GM12878 (cell line): ENCODE measurements around the gene ARL11. TPM values are rescaled to one million over a fixed set of nuclear protein-coding genes. Genes with fewer than 3 reads are reported as not detected.

Experiments used
- ATAC-seq: fragments of 200-7000 bp; cut with Tn5 transposase; 3 replicates; pipeline ENCODE4 v1.9.1; 2020; ENCODE audit warnings: mild to moderate bottlenecking, moderate library complexity
- BruUV-seq: library from RNA; stranded (reverse); fragments of 400-500 nt; replicated peaks from 2 replicates; lab custom pipeline; 2021; lab: Mats Ljungman, UMichigan
- CTCF ChIA-PET: fragments of 300-600 bp; sonication (Branson Sonifier 250); formaldehyde crosslinking; extraction: SDS; loops from one replicate; lab custom pipeline; 2021; ENCODE audit warnings: inconsistent platforms; lab: Yijun Ruan, JAX
- POLR2A ChIA-PET: fragments of 350-600 bp; formaldehyde crosslinking; extraction: SDS; loops from one replicate; lab custom pipeline; 2021; ENCODE audit warnings: inconsistent platforms; lab: Charles Lee
- RAD21 ChIA-PET: fragments of 300-600 bp; sonication (Branson Sonifier 250); formaldehyde crosslinking; loops from one replicate; lab custom pipeline; 2023; ENCODE audit warnings: antibody characterized with exemption; ENCODE audit not compliant: unreplicated experiment; lab: Charles Lee
- SMC1A ChIA-PET: fragments of 300-600 bp; sonication (Branson Sonifier 250); formaldehyde crosslinking; loops from one replicate; lab custom pipeline; 2023; ENCODE audit not compliant: unreplicated experiment, uncharacterized antibody; lab: Charles Lee
- DNase-seq: peaks from one replicate; pipeline ENCODE4 v3.0.0-alpha.2; 2011; ENCODE audit warnings: low read depth, low spot score
- FAIRE-seq: peaks from 3 replicates; lab custom pipeline; 2011; peaks lifted over from hg19 to GRCh38; lab: Jason Lieb, UNC
- H2AFZ ChIP-seq: 2 replicates; pipeline ENCODE4 v1.6.0; 2011; ENCODE audit warnings: low read depth, low read length, control low read depth; ENCODE audit not compliant: control insufficient read depth
- H3K27ac ChIP-seq: 2 replicates; pipeline ENCODE4 v1.5.1; 2011; ENCODE audit warnings: control low read depth; ENCODE audit not compliant: control insufficient read depth, insufficient read depth
- H3K27me3 ChIP-seq, 2 experiments: replicated peaks in 1 of 2; 2 replicates each; pipeline versions ENCODE4 v1.6.0 to v1.6.1; 2011; ENCODE audit warnings: low read length in 1 of 2; ENCODE audit not compliant: control insufficient read depth in 2 of 2, insufficient read depth in 2 of 2
- H3K36me3 ChIP-seq, 2 experiments: 2 replicates each; pipeline ENCODE4 v1.5.1; 2011; ENCODE audit warnings: low read length in 1 of 2; ENCODE audit not compliant: control insufficient read depth in 2 of 2, insufficient read depth in 2 of 2
- H3K4me1 ChIP-seq: 2 replicates; pipeline ENCODE4 v1.6.1; 2011; ENCODE audit warnings: mild to moderate bottlenecking, low read length, moderate library complexity, mixed read lengths; ENCODE audit not compliant: control insufficient read depth, insufficient read depth
- H3K4me2 ChIP-seq: 2 replicates; pipeline ENCODE4 v1.6.0; 2011; ENCODE audit warnings: control low read depth; ENCODE audit not compliant: control insufficient read depth, insufficient read depth
- H3K4me3 ChIP-seq: fragments of 200-600 bp; sonication (generic); 2 replicates; pipeline ENCODE4 v1.5.1; 2016
- H3K79me2 ChIP-seq: 2 replicates; pipeline ENCODE4 v1.6.0; 2011; ENCODE audit warnings: low read length; ENCODE audit not compliant: control insufficient read depth, insufficient read depth
- H3K9ac ChIP-seq: 2 replicates; pipeline ENCODE4 v1.8.0; 2011; ENCODE audit warnings: low read length, control low read depth, mixed read lengths; ENCODE audit not compliant: control insufficient read depth, insufficient read depth
- H3K9me3 ChIP-seq: replicated peaks from 3 replicates; pipeline ENCODE4 v1.5.1; 2011; ENCODE audit warnings: mild to moderate bottlenecking, low read length; ENCODE audit not compliant: control insufficient read depth, insufficient read depth
- H4K20me1 ChIP-seq: 2 replicates; pipeline ENCODE4 v1.6.0; 2011; ENCODE audit not compliant: control insufficient read depth, insufficient read depth
- BACH1 ChIP-seq: fragments of 450-650 bp; IDR thresholded peaks from 2 replicates; pipeline ENCODE4 v1.6.1; 2017; ENCODE audit warnings: mild to moderate bottlenecking, borderline replicate concordance
- CREM ChIP-seq: IDR thresholded peaks from 2 replicates; pipeline ENCODE4 v1.6.1; 2014; ENCODE audit warnings: antibody characterized with exemption, low read depth
- EGR1 ChIP-seq, 2 experiments: IDR thresholded peaks; 1 replicate in 1 of 2; 2 replicates in 1 of 2; pipeline ENCODE4 v1.6.1; 2011 to 2012; ENCODE audit warnings: low read depth in 2 of 2, low read length in 2 of 2, borderline replicate concordance in 1 of 2, mild to moderate bottlenecking in 1 of 2, moderate library complexity in 1 of 2
- JUND ChIP-seq: IDR thresholded peaks from 2 replicates; pipeline ENCODE4 v1.6.1; 2012; ENCODE audit warnings: low read depth, mild to moderate bottlenecking, low read length, improper control_type of control experiment, moderate library complexity
- MEF2B ChIP-seq: fragments of 450-650 bp; IDR thresholded peaks from 2 replicates; pipeline ENCODE4 v1.6.1; 2018; ENCODE audit warnings: mild to moderate bottlenecking, moderate library complexity; ENCODE audit not compliant: partially characterized antibody, poor library complexity, severe bottlenecking
- SMAD1 ChIP-seq: fragments of 450-650 bp; IDR thresholded peaks from 2 replicates; pipeline ENCODE4 v1.6.1; 2018; ENCODE audit warnings: mild to moderate bottlenecking, low read depth; ENCODE audit not compliant: partially characterized antibody
- SREBF2 ChIP-seq: IDR thresholded peaks from 2 replicates; pipeline ENCODE4 v1.6.1; 2012; ENCODE audit warnings: mild to moderate bottlenecking, low read length
- ZNF217 ChIP-seq: fragments of 450-650 bp; IDR thresholded peaks from 2 replicates; pipeline ENCODE4 v1.6.1; 2017; ENCODE audit warnings: antibody characterized with exemption, mild to moderate bottlenecking
- WGBS: methylation state at CpG from one replicate; pipeline ENCODE4 v1.1.6; 2016; ENCODE audit warnings: low lambda C conversion rate; ENCODE audit not compliant: insufficient replicate concordance, insufficient coverage; ENCODE audit errors: missing lambda C conversion rate; 5-methylcytosine and 5-hydroxymethylcytosine counted together
- in situ Hi-C: fragments of 300-500 bp; cut with MboI; formaldehyde crosslinking; loops from 9 replicates; pipeline ENCODE4 v1.14.3; 2018; ENCODE audit warnings: mixed read lengths
- intact Hi-C: fragments of 100-400 bp; cut with micrococcal nuclease; formaldehyde crosslinking; loops from one replicate; pipeline ENCODE4 v1.14.2; 2022; ENCODE audit not compliant: unreplicated experiment
- polyA plus RNA-seq, 11 experiments: library from polyadenylated mRNA; depleted of rRNA in 4 of 11; unstranded in 6 of 11; stranded (reverse) in 5 of 11; fragments of >200 nt; fragmentation: Nextera tagmentation in 4 of 11; fragmentation: Illumina TruSeq in 1 of 11; extraction: Ambion mirVana in 4 of 11; extraction: Trizol in 1 of 11; gene quantifications; 1 replicate in 1 of 11; 2 replicates in 10 of 11; pipeline versions ENCODE4 v1.2.1 to v1.2.3, GENCODE V29; 2011 to 2016; ENCODE audit warnings: inconsistent platforms in 2 of 11, missing spikeins in 2 of 11, low read depth in 1 of 11
- total RNA-seq, 4 experiments: library from RNA; depleted of rRNA in 3 of 4; stranded (reverse); fragments of >200 nt in 3 of 4; fragmentation: Illumina TruSeq in 1 of 4; extraction: Trizol in 1 of 4; gene quantifications; 2 replicates each; pipeline versions ENCODE4 v1.2.1 to v1.2.3, GENCODE V29; 2013 to 2021
- TF ChIP-seq, protein P1 (sequence below): fragments of 450-650 bp; IDR thresholded peaks from 2 replicates; pipeline ENCODE4 v1.6.1; 2016; ENCODE audit warnings: mild to moderate bottlenecking

The ARL11 gene
- total and polyA plus RNA-seq, 10 of the 15 experiments (the other 5 are each of a cell fraction or from before 2014, with no cell fraction given): 2.0 to 7.2 (median 4.4) TPM

DNA sequence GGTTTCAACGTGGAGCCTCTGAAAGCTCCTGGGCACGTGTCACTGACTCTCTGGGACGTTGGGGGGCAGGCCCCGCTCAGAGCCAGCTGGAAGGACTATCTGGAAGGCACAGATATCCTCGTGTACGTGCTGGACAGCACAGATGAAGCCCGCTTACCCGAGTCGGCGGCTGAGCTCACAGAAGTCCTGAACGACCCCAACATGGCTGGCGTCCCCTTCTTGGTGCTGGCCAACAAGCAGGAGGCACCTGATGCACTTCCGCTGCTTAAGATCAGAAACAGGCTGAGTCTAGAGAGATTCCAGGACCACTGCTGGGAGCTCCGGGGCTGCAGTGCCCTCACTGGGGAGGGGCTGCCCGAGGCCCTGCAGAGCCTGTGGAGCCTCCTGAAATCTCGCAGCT lies 2.3 kb downstream of the ARL11 start (continued):
- TF ChIP-seq SREBF2 (no peak), ZNF217 (no peak), JUND (no peak), BACH1 (no peak), CREM (no peak), SMAD1 (no peak), MEF2B (no peak)

DNA sequence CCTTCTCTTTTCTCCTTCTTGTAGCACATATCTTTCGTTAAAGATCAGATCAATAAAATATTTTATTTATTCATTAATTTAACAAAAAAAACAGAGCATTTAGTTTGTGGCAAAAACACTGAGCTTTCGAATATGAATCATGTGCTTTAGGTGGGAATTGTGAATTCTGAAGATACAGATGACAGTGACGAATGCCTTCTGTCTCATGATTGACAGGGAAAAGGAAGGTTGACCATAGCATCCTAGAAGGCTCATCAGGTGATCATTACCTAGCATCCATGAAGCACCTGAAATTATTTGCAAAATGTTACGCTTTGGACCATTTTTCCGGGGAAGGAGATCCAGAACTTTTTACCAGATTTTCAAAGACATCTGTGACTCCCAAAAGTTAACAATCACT lies 3.8 kb downstream of the ARL11 start:
- Histone ChIP-seq H3K36me3 (0 out of 4 replicates have a peak, but pooled peaks cover 0 to 2% of the 10 kb centered on the region in 2 experiments), H4K20me1 (no peaks in the 10 kb centered on the region), H3K79me2 (peaks cover 7% of the 10 kb centered on the region), H3K9ac (no peak overlapping the region), H3K4me3 (no peak overlapping the region)
- POLR2A ChIA-PET: no interaction called here
- 98% methylated on average over 5 of the region's 5 CpGs for WGBS
- no peak for TF ChIP-seq EGR1 (IDR thresholded peaks at IDR 0.05; ENCODE audit: borderline replicate concordance in 1 of 2, low read depth in 2 of 2, low read length in 2 of 2)
- TF ChIP-seq, protein P1, sequence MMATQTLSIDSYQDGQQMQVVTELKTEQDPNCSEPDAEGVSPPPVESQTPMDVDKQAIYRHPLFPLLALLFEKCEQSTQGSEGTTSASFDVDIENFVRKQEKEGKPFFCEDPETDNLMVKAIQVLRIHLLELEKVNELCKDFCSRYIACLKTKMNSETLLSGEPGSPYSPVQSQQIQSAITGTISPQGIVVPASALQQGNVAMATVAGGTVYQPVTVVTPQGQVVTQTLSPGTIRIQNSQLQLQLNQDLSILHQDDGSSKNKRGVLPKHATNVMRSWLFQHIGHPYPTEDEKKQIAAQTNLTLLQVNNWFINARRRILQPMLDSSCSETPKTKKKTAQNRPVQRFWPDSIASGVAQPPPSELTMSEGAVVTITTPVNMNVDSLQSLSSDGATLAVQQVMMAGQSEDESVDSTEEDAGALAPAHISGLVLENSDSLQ: peak; percentile 30; the same call in 1 of the 2 replicates
- TF ChIP-seq, all 136 proteins: peak for 1
- Histone ChIP-seq H2AFZ (no peak overlapping the region), H3K27me3 (no peaks in the 10 kb centered on the region), H3K27ac (no peak overlapping the region), H3K4me1 (peaks cover 3% of the 10 kb centered on the region; the same call in 1 of the 2 replicates), H3K9me3 (no peaks in the 10 kb centered on the region), H3K4me2 (no peak overlapping the region)
- BruUV-seq: no TSS peak
- intact Hi-C loops (no loop called here), in situ Hi-C loops (no loop called here)
- ChIA-PET CTCF (no interaction called here), RAD21 (interaction anchor here (0.5 kb wide), 1 partner anchor 330 kb away, joined by 3 read pairs; no protein-coding TSS in a partner anchor), SMC1A (no interaction called here)
- no peak for DNase-seq
- no peak for FAIRE-seq
- ATAC-seq: no peak
